SU-DHL-6 (cell line): Measurements from ENCODE around the gene SLC36A2.

ENCODE experiments used
- CTCF ChIP-seq: fragments of 200-600 bp; sonication (generic); IDR thresholded peaks from one replicate; pipeline ENCODE4 v1.5.1; 2017; ENCODE audit warnings: antibody characterized with exemption, mild to moderate bottlenecking, low read length, moderate library complexity; ENCODE audit not compliant: insufficient read depth, poor library complexity, severe bottlenecking
- EZH2phosphoT487 ChIP-seq: fragments of 200-600 bp; sonication (generic), shearing (Covaris generic); conservative IDR thresholded peaks from 2 replicates; pipeline ENCODE4 v1.6.1; 2018; ENCODE audit warnings: mild to moderate bottlenecking, antibody characterized with exemption, low read length, moderate library complexity, mixed read lengths

- TF ChIP-seq CTCF (no peak), EZH2phosphoT487 (no peak)
Observed at GRCh38 chr5:151374539-151374938, 27.2 kb upstream of the SLC36A2 start.
